HG03571 (cell line): ENCODE data around the gene TMTC2.

Source experiments
- ATAC-seq: cut with Tn5 transposase; IDR thresholded peaks from one replicate; pipeline ENCODE4 v1.9.1; 2021; ENCODE audit not compliant: unreplicated experiment

The TMTC2 gene

DNA sequence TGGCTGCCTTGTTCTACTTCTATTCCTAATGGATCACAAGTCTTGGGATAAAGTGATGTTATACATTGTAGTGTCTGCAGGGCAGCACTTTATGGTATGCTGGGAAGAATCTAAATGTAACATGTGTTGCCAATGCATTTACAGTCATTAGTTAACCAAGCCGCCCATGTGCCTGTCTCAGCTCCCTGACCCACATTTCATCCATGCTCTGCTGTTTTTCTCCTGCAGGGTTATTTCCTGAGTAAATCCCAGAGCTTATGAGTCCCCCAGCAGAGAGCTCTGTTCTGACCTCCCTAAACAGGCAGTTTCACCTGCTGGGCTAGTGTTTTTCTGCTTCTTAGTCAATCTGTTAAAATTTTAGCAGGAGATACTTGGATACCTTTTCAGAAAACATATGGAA lies 4.4 kb upstream of the TMTC2 start:
- ATAC-seq, result no peak

DNA sequence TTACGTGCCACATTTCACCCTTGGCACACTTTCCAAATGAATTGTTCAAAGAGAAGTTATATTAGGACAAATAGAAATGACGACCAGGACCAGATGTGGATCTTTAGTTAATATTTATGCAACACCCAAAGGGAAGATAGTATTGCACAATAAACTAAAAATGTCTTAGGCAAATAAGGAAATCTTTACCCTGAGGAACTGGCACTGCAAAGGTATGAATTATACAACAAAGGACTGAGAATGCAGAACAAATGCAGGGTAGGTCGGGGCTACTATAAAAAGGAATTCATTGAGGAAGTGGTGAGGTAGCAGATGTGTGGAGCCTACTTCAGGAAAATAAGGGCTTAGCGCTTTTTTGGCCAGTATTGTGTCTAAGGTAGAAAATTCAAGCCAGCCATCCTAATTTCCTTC lies 3.9 kb upstream of the TMTC2 start:
- ATAC-seq, result no peak

DNA sequence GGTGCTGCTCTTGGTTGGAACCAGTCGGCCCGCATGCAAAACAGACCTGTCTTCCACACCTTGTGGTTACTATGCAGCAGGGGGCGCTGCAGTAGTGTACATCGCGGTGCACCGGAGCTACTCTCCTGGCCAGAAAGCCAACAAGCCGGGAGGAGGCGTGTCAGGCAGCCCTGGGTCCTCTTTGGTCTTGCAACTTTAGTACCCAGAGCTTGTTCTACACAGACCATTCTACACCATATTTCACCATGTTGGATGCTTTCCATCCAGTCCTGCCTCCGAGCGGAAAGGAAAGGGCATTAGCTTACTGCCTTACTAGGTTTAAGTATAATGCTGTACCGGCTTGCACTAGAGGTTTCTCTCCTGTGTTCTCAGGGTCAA lies 927 bp upstream of the TMTC2 start:
- ATAC-seq, result peak; percentile 58

DNA sequence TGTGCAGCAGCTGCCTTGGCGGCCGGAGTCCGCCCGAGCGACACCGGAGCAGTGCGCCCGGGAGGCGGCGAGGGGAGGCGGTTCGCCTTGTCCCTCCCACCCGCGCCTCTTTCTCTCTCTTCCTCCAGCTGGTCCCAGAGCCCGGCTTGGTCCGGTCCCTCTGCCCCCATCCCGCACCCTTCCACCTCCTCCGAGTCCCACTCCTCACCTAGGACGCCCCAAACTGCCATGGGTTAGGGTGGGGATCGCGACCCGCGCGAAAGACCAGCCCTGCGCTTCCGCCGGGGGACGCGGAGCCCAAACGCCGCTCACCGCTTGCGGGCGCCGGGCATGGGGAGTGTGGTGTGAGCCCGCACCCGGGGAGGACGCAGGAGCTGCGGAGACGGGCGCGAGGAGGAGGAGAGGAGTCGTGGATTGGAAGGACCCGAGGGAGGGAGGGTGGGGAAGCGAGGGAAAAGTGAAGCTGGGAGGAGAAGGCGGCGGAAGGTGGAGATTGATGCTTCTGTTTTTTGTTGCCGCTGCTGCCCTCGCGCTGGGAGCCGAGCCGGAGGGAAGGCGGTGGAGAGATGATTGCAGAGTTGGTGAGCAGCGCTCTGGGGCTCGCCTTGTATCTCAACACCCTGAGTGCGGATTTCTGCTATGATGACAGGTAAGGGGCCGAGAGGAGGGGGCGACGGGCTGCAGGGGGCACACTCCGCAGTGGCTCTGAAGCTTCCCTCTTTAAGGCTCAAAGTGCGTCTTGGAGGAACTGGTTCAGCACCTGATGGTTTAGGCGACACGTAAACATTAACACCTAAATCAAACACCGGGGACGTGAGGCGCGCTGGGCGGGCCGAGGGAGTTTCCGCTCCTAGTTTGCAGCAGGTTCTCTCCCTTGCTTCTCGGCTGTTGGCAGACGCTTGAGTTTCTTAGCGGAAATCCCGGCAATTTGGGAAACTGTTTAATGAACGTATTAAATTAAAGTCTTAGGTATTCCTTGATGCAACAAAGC lies 610 bp downstream of the TMTC2 start:
- peak; percentile 28 for ATAC-seq

DNA sequence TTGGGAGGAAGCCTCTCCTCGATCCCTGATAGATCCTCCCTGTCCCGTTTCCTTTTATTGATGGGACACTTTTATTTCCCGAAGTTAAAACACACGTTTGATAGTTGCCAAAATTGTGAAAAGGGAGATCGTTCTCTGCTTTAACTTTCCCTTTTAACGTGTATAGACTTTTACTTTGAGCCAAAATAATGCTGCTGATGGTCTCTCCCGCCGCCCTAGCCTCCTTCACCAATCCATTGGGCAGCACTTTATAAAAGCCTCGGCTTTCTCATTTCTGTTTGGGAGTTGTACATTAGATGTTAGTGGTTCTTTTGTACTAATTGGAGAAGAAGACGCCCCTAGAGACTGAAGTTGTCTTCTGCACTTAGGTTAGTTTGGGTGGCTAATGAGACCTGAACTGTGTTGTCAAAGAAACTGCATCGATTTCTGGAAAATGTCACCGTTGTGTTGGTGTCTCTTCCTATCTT lies 1.4 kb downstream of the TMTC2 start:
- ATAC-seq, result no peak

DNA sequence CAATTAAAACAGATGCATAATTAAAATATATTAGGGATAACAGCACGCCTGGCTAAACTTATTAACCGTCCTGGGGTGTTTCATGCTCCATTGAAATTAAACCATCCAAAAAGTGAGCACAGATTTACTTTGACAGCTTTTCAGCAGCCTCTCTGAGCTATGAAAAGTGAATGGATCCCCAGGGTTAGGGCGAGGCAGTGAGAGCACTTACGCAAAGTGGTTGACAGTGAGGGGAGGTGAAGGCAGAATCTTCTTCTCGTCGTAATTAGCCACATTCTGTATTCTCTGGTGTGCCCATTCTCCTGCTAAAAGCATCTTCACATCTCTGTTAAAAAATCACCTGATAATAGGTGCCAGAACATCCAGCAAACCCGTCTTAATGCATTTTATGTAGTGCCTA lies 1.9 kb downstream of the TMTC2 start:
- ATAC-seq, result no peak

DNA sequence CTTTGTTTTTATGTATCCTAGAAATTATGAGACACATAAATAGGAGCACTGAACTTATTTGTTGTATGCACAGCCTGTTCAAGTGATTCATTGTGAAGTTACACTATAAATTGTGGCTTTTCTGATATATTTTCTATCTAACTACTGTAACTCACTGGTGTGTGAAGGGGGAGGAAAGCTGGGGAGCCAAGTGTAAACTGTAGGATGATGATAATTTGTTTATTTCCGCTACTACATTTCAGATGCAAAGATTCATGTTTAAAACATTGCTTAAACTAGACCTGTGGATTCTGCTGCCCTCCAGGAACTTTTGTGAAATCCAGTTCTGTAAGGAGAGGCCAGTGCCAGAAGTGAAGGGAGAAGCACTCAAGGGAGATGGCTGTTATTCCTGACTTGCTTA lies 3.3 kb downstream of the TMTC2 start:
- no peak for ATAC-seq

DNA sequence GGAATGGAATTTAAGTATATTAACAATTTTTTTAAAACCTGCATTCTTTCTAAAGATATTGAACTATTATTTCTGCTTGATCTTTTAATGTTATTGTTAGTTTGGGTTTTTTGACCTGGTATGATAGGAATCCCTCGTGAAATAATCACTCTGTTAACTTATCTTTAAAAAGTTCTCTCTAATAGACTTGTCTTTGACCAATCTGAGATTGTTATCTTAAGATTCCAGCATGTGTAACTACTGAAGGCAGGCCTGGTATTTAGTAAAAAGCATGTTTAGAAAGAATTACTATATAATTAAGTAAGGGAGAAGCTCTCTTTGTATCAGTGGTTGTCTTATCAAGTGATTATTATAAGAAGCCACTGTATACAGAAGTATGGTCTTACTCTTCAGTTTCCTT lies 4.8 kb downstream of the TMTC2 start:
- ATAC-seq, result no peak

DNA sequence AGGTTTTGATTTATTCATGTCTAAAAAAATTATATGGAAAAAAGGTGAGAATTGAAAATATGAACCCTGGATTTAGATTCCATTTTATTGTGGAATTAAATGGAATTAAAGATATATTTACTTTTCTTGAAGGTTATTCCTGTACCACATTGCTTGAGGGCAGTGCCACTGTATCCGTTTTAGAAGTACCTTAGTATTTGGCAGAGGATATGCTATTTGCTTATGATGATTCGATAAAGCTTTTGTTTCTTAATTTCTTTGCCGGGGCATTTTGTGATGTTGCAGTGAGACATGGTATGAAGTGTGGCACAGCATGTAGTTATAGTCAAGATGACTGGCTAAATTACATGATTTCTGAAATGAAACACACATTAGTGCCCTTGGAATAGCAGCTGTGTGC lies 7.6 kb downstream of the TMTC2 start:
- ATAC-seq, result no peak

DNA sequence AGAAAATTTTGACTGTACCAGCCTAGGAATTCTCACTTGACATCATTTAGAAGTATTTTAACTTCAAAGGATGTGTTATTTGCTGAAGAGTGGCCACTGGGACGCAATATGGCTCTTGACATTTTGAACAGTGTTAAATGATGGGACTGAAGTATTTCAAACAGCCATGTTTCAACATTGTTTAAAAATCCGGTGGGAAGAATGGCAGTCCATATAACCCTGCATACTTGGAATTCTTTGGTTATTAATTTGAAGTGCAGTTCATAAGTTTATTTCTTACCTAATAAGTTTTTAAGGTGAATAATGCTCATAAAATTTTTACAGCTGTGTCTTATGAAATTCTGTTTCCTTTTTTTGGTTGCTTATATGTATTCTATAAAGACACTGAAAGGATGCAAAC lies 8.3 kb downstream of the TMTC2 start:
- no peak for ATAC-seq

DNA sequence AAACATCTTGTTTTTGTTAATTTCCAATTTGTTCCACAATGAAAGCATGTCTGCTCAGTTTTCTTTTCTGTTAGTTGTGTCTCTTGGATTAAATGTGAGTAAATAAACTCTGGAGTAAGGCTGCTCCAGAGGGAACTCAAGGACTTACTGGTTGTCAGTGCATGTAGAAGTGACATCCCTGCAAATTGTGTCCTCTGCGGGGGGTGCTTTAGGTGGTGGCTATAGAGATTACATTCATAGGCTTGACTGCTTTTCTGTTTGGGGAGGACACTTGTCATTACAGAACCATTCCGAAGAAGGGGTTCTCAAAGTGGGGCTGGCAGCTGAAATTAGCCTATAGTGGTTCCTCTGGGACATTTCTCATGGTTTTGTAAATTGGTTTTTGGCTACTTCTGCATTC lies 8.8 kb downstream of the TMTC2 start:
- ATAC-seq, result no peak

DNA sequence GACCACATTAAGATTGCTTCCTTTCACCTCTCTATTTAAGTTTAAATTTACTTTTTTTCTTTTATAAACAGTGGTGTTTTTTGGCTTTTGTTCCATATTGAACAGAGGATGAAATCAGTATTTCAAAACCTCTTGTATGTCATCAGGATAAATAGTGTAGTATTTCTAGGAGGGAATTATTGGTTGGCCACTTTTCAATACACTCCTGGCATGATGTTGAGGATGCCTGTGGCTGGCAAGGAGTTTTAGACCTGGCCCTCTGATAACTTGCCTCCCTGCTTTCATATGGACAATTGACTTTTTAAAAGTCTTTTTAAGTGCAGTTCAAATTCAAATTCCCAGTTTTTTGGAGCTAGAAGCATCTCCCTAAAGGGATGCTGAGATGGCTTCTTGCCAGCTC lies 9.8 kb downstream of the TMTC2 start:
- no peak for ATAC-seq

DNA sequence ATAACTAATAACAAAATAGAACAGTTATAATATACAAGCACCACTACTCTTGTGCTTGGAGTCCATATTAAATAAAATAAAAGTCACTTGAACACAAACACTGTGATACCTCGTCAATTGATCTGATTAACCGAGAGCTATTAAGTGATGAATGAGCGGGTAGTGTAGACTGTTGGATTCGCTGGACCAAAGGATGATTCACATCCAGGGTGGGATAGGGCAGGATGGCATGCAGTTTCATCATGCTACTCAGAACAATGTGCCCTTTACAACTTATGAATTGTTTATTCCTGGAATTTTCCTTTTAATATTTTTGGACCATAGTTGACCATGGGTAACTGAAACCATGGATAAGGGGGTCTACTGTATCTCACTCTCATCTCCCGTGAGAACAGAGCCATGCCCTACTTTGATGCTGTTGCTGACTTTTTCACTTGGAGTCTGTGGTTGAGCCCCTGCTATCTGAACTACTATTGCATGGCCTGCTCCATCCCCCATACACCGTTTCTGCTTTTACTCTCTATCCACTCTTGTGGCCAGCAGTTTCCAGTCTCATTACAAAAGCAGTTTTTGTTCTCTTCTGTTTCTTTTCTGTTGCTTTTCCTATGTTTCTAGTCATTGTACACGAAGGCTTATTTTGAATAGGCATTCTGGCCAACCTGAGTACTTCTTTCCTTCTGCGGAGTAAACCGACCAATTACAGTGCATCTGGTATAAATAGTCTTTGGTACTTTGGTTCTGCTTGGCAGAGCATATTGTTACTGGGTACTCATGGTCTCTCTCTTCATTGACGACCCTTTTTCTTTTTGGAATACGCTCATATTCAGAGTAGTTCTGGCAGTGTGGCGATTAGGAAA lies 12.2 kb downstream of the TMTC2 start:
- ATAC-seq, result no peak

DNA sequence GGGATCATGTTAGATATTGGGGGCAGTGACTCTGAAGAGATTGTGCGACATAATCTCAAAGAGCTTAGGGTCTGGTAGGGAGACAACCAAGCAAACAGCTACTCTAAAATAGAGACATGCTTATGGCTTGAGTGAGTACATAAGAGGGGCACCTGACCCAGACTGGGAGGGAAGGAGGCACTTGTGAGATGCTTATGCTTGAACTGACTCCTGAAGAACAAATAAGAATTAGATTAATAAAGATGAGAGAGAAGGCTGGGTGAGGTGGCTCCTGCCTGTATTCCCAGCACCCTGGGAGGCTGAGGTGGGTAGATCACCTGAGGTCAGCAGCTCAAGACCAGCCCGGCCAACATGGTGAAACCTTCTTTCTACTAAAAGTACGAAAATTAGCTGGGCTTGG lies 19.1 kb downstream of the TMTC2 start:
- no peak for ATAC-seq

DNA sequence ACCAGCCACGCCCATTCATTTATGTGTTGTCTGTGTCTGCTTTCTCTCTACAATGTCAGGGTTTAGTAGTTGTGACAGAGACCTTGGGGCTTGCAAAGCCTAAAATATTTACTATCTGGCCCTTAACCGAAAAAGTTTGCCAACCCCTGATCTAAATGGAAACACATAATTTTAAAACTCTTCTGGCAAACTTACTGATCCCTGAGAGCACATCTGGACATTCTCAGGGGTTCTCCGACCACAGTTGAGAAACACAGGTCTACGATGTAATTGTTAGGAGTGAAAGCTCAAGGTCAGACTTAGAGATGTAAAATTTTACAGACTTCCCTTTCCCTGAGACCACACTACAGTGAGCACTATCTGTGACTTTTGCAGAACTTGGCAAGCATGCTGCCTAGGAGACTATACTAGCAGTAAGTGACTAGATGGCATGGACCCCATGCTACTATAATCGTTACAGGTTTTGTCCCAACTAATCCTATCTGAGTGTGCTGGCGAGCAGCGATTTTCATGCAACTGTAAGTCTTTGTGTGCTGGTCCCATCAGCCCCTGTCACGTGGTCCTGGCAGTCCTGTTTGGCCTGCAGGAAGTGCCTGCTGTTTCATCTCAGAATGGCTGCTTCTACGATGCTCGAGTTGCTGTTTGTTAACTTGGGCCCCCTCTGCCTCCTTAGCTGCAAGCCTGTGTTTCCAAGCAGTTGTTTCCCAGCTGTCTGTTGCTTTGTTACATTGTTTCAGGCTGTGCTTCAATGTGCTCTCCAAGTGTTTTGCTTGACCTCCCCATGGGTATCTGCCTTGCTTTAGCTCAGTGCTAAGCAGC lies 21.6 kb downstream of the TMTC2 start:
- ATAC-seq, result no peak

DNA sequence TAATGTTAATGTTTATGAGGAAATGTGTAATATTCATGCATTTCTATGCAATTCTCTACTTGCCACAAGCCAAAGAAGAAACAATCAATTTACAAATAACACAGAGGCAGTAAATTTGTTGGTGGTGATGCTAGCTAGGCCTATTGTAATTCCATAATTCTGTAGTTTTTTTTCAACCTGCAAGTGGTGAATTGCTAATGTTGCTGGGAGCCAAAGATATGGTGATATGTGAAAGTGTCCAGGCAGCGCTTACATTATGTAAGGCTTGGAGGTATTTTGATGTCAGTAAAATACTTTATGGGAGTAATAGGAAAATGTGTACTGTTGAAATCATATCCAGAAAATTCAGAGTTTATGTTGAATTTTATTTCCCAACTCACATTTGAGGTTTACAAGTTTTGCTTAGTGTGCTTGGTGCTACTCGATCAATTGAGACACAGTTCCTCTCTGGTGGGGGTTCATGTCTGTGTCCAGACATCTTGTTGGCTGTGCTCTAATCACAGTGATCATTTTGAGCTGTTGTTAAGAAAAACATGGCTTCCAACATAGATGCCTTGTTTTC lies 23.2 kb downstream of the TMTC2 start:
- ATAC-seq, result no peak

DNA sequence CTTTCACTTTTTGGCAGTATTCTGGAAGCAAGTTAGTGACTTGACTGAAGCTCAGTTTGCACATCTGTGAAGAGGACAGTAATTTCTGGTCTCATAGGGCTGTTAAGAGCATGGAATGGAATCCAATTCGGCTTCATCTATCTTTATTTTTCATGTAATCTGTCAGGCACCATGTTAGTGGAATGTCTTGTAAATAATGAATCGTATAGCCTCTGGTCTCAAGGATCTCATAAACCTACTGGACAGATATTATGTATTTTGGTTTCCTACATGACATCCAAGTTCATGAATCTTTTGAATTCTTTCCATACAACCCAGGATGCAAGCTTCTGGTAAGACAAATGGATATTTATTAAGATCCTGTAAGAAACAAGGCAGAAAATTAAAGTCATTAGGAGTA lies 24.0 kb downstream of the TMTC2 start:
- no peak for ATAC-seq

DNA sequence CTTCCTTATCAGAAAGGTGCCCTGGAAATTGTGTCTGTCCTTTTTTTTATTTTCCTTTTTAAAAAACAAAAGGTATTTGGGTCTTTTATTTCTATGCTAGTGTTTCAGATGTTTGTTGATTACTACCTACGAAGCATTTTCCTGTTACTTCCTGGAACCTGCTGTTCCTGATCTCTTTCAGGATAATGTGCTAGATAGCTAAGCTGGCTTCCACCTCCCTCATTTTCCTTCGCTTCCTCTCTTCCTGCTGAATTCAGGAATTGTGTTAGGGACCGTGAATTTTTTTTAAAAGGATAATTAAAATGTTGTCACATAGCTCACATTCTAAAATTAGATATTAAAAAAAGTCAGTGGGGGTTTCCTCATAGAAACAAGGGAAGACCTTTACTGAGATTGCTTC lies 27.7 kb downstream of the TMTC2 start:
- no peak for ATAC-seq

DNA sequence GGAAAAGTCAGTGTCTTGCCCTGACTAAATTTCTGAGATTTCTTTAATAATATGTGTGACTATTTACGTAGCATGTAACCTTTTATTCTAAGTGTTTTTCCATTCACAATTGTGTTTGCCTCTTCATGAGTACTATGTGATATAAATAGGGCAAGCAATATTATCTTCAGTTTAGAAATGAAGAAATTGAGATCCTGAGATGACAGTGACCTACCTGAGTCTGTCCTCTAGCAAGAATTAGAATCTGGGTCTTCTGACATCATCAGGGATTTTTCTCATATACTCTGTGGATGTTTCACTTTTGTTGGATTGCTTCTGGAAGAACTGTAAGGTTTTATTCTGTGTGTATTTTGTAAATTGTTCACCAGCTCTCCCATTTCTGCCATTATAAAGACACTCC lies 35.0 kb downstream of the TMTC2 start:
- ATAC-seq, result no peak

DNA sequence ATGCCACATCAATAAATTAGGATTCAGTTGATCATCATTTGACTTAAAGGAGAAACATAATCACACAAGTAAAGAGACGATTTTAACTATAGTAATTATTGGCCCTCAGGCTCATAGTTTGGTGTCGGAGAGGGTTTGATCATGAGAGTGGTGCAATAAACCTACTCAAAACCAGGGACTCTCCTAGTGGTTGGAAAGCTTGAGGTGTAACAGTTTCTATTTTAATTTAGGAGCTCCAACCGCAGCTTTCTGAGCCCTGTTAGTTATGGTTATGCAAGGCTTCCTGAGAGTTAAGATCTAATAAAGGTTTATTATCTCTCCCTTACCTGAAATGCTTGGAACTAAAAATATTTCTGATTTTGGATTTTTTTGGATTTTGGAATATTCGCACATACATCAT lies 36.4 kb downstream of the TMTC2 start:
- ATAC-seq, result no peak

DNA sequence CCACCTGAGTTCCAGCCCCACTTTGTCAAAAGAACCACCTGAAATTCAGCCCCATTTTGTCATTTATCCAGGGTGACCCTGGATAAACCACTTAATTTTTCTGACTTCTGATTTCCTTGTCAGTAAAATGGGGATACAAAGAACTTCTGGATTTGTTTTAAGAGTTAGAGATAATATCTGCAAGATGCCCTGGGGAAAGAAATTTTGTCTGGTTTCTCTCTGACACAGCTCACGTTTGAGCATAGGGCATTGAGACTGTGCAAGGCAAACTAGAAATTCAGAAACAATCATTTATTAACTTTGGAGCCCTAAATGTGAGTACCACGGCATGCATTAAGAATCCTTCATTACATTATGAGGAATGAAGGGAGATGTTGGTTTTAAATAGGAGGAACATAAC lies 37.2 kb downstream of the TMTC2 start:
- no peak for ATAC-seq
